ENCODE measurements around the gene ATOH8.
"Not testable (repeated sequence)": the region's sequence is repeated elsewhere in the genome, so short reads cannot be mapped to it uniquely, and the experiment has no call there.

ATOH8 gene

GRCh38 chr2:85804583-85804982, 50.8 kb downstream of the ATOH8 start:
- no peak for DNase-seq

- no peak for DNase-seq
These were observed 52.7 kb downstream of the ATOH8 start for GRCh38 chr2:85806358-85807118.

DNA sequence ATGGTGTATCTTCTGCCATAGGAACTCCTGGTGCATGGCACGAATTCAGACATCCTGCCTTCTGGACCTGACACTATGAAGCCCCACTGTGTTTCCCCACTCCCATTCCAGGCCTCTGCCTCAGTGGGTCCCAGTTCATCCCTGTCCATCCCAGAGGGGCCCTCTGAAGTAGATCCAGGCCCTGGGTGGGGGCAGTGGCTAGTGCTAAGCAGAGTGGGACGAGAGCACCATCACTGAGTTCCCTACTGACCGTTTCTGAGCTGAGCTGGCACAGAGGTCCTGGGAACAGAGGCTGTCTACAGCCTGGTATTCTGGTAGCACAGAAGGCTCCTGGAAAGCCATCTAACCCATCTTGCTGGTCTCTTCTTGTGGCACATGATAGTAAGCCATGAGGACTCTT, 54.0 kb downstream of the ATOH8 start:
- DNase-seq, result no peak

GRCh38 chr2:85810371-85811179, 56.8 kb downstream of the ATOH8 start:
- no peak for DNase-seq

DNA sequence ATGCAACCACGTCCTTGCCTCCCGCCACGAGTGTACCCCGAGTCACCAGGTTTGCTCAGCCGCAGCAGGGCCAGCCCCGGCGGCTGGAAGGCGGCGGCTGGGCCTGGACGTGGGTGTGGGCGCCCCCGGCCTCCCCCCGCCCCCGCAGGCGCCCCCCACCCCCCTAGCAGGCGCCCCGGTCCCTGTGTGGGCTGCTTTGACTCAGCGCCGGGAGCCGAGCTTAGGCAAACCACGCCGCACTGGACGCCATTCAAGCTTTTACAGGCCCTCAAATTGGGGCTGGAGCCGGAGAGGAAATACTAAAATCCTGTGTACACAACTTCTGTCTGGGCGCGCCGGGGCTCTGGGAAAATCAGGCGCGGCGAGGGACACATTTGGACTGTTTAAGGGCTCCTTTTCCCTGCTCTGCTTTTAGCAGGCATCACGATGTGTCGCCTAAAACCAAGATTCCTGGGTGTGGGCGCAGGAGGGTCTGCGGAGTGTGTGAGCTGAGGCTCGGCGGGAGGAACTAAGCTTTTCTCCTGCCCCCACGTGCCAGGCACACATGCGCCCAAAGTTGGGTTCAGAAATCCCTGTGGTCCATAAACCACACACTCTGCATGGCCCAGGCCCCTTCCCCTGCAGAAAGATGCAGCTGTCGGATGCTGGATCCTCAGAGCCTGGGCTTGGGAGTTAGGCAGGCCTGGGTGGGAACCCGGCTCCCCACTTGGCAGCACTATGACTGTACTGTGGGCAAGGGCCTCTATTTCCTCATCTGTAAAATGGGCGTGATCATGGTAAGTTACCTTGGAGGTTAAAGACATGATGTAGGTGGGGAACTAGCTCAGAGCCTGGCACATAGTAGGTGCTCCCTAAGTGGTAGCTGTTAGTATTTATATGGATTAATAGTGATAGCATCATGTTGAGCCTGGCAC, 57.6 kb downstream of the ATOH8 start:
- peak; percentile 82 for DNase-seq

DNA sequence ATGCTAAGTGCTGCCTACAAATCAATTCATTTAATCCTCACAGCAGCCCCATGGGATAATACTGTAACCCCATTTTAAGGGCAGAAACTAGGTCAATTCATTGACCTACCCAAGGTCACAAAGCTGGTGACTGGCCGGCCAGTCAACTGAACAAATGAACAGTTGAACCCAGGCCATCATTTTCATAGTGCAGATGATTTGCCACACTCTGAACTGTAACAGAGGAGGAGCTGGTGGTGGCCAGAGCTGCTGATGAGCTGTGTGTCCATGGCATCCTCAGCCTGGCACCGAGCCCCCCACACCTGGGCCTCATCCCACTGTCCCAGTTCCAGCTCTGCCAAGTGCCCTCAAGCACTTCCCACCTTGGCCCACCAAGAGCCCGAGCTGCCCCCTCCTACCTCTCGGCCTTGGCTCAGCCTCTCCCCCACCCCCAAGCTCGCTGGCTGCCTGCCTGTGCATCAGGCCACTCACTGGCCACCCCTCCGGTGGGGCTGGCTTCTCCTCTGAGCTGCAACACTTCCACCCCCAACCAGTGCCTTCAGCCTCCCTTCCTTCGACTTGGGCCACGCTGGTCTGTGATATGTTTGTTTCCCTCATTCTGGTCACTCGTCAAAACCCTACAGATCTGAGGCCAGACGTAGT, 58.4 kb downstream of the ATOH8 start:
- no peak for DNase-seq

- no peak for DNase-seq
These were observed 59.6 kb downstream of the ATOH8 start for GRCh38 chr2:85813211-85813981.

DNA sequence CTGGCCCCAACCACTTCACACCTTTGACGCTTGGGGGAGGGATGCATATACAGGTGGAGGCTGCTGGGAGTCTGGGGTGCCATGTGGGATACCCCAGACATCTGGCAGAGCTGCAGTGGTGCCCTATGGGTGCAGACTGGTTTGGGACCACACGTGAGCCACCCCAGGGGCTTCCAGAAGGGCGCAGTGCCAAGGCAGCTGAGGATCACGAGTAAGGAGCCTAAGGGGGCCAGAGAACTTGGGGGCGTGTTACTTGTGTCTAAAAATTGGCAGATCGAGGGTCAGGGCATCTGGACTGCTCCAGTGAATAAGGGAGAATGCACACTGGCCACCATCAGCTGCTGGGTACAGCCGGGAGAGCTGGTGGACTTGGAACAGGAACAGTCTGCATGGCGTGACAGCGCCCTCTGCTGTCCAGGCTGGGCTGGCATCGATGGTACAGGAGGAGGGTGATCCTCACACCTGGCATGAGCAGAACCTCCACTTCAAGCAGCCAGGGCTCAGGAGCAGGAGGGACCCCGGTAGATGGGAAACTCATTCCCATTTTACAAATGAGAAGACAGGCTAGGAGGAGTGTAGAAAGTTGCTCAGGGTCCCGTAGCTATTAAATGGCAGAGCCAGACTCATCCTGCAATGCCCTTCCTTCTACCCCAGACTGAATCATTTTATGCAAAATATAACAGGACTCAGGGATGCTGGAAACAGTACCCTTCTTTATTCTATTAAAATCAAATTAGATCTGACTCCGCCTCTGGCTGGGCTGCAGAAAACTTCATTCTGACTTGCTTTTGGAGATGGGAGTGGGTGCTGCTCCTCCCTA, 60.4 kb downstream of the ATOH8 start:
- DNase-seq, result peak; percentile 94

DNA sequence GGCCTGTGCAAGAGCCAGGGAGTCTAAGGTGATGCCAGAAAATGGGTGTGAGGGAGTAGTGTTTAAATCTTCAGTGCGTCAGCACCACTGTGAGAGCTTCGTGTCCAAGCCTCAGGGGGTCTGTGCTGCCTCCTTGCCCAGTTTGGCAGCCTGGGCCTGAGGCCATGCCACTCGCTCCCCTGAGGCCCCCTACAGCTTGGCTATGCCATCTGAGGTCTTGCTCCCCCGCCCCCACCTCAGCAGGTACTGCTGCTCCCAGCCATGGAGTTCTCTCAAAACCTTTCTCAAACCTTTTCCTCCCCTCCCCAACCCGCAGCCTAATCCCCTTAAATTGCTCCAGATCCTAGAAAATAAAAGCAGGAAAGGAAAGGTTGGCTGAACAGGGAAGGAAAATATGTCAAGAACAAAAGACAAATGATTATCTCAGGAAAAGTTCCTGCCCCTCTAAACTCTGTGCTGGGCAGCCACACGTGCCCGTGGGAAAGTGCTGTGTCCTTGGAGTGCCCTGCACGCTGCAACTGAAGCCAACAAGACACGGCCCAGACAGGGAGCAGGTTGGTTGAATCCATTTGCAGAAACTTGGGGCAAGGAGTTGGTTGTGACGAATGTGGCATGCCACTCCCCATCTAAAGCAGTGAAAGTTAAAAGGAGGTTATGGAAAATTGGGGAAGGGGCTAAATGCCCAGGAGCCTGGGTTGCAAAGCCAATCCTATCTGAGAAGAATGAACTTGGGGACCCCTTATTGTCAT, 61.2 kb downstream of the ATOH8 start:
- no peak for DNase-seq

- DNase-seq, result no peak
These were observed 66.2 kb downstream of the ATOH8 start for GRCh38 chr2:85819811-85820510.

DNA sequence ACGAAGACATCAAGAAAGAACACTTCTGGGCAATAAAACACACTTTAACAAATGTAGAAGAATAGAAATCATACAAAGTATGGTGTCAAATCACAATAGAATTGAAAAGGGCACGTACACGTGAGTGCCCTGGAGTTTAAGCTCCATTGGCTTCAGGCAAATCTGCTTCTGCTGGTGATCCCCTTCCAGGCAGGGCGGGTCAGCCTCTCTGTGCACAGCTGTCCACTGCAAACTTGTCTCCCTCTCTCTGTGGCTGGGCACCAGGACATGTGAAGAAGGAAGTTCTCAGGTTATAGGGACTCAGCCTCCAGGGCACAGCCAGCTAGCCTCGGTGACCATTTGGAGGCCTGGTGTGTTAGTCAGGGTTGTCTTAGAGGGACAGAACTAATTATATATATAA, 69.0 kb downstream of the ATOH8 start:
- no peak for DNase-seq

- no peak for DNase-seq
These were observed 70.2 kb downstream of the ATOH8 start for GRCh38 chr2:85823951-85824350.

- DNase-seq, result peak; percentile 86
These were observed 73.4 kb downstream of the ATOH8 start for GRCh38 chr2:85826990-85827878.

DNA sequence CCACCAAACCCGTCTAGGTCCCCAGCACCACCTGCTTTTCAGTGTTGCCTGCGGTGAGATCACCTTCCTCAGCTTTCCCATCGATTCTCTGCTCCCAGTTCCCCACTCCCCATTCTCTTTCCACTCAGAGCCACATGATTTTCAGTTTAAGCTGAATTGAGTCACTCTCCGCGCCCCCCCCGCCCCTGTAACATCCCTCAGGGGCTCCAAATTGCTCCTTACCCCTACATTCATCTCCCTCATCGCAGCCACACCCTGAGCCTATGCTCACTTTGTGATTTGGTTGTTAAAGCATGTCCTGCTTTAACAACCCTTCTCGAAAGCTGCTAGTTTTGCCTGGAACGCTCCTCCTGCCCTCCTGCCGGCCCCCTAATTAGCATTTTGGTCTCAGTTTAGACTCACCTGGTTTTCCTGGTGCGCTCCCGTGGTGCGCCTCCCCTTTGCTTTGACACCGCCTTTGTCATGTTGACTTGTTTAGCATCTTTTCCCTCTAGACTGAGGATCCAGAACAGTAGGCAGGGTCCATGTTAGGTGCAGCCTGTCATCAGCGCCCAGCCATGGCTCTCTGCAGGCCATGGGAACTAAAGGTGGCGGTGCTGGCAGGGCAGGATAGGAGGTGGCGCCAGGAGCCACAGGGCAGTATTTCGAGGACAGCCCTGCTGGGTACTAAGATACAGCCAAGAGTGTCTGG, 74.2 kb downstream of the ATOH8 start:
- DNase-seq, result no peak

DNA sequence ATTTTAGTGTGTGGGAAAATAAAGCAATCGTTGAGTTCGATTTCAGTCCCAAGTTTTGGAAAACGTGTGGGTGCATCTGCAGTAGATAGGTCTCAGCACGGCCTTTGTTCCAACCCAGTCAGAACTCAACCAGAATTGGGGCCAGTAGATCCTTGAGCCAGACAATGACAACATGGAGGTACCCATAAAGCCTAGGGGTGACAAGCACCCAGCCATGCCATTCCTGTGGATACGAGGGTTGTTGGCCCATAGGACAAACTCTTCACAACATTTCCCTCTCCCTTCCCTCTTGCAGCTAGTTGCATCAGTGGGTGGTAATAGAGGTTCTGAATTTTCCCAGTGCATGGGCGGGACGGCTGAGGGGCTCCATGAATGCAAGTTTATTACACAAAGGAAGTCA, 74.9 kb downstream of the ATOH8 start:
- no peak for DNase-seq

DNA sequence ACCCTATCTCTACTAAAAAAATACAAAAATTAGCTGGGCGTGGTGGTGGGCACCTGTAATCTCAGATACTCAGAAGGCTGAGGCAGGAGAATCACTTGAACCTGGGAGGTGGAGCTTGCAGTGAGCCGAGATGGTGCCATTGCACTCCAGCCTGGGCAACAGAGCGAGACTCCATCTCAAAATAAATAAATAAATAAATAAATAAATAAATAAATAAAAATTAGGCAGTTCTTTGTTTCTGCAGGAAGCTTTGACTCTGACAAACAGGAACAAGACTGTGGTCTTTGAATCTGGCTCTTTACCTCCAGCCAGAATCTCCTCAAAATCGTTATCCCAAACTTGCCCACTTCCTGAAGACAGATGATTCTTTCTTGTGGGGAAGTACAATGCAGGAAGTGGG, 75.6 kb downstream of the ATOH8 start:
- not testable (repeated sequence) for DNase-seq

- no peak for DNase-seq
These were observed 76.9 kb downstream of the ATOH8 start for GRCh38 chr2:85830645-85831044.

DNA sequence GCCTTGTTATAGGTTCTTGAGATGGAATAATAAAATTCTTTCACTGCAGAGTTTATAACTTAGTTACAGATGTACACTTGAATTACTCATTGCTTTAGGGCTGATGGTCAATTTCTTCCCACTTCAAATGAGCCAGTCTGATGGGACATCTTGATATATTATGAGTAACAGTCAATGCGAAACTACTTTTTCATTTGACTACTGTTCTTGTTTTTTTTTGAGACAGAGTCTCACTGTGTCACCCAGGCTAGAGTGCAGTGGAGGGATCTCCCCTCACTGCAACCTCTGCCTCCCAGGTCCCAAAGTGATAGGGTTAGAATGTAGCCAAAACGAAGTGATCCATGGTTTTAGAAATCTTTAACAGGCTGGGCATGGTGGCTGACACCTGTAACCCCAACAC, 77.9 kb downstream of the ATOH8 start:
- DNase-seq, result no peak
